LNCAP (cell line): ENCODE data around the gene FCGBP.

Experiments used
- TF ChIP-seq, protein P1 (sequence below): fragments of 450-650 bp; IDR thresholded peaks from 2 replicates; pipeline ENCODE4 v1.5.1; 2017; ENCODE audit warnings: mild to moderate bottlenecking

The FCGBP gene

DNA sequence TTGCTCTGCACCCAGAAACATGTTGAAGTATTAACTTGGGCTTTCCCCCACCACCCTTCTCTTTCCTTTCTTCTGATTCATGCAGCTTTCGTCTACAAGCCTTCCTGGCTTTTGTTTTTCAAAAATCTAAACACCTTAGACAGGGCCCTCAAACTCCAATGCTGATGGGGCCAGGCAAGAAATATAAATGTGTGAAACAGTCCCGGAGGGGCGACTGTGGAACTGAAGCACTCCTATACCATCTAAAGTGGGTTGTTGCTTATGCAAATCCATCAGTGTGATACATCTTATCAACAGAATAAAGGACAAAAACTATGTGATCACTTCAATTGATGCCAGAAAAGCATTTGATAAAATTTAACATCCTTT lies 6.1 kb downstream of the FCGBP start:
- TF ChIP-seq, protein P1, sequence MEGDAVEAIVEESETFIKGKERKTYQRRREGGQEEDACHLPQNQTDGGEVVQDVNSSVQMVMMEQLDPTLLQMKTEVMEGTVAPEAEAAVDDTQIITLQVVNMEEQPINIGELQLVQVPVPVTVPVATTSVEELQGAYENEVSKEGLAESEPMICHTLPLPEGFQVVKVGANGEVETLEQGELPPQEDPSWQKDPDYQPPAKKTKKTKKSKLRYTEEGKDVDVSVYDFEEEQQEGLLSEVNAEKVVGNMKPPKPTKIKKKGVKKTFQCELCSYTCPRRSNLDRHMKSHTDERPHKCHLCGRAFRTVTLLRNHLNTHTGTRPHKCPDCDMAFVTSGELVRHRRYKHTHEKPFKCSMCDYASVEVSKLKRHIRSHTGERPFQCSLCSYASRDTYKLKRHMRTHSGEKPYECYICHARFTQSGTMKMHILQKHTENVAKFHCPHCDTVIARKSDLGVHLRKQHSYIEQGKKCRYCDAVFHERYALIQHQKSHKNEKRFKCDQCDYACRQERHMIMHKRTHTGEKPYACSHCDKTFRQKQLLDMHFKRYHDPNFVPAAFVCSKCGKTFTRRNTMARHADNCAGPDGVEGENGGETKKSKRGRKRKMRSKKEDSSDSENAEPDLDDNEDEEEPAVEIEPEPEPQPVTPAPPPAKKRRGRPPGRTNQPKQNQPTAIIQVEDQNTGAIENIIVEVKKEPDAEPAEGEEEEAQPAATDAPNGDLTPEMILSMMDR, result no peak

DNA sequence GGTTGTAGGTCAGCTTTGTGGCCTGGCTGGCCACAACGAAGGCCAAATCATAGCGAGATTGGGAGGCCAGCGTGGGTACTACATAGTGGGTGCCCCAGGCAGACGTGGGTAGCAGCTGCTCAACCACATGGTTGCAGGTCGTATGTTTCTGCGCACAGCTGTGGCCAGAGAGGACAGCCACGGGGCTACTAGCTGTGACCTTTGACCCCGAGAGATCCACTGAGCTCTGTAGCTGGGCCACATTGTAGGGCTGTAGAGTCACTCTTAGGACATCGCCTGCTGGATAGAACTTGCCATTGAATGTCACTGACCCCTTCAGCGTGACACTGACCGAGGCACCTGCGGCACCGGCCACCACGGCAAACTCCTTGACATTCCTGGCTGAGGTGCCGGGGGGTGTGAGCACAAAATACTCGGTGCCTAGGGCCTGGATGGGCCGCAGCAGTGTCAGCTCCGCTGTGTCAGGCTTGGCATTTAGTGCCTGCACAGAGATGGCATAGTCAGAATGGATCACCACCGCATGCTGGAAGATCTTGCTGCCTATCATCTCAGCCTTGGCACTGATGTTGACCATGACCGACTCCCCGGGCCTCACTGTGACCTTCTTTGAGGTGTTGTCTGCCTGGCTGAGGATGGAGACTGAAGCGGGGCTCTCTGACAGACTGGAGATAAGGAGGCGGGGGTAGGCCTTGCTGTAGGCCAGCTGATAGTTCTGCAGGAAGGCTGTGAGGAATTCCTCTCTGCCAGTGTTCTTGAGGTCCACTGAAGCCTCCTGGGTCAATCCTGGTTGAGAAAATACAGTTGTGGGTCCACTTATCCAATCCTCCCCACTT lies 6.7 kb downstream of the FCGBP start:
- TF ChIP-seq, protein P1, result no peak

DNA sequence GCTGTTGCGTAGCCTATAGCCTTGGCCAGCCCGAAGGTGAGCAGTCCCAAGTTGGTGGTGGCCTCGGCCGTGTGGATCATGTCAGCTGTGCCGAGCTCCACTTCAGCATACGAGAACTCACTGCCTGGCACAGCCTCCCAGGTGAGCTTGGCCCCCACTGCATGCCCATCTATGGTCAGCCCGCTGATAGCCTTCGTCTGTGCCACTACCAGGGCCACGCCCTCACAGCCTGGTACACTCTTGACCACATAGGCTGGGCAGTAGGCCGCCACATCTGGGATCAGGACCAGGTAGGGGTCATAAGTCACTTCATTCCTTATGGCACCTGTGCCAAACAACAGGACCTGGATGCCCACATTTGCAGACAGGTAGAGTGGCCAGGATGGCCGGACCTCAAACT lies 7.4 kb downstream of the FCGBP start:
- TF ChIP-seq, protein P1, result no peak

DNA sequence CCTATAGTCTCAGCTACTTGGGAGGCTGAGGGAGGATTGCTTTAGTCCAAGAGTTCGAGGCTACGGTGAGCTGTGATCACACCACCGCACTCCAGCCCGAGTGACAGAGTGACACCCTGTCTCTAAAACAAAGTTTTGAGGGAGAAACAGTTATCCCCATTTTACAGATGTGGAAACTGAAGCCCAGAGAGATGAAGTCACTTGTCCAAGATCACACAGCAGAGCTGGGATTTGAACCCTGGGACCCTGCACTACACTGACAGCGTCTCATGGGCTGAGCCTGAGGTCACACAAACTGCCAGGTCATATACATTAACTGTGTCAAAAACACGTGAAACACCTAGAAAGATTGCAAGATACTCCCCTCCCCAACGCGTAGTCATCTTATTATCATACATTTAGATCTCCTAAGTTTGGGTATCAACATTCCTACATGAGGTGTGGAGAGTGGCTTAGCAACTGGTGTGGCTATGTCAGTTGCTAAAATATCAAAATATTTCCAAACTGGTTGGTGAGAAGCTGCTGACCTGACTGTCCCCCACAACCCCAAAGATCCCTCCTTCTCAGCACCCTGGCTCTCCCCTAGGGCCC lies 8.2 kb downstream of the FCGBP start:
- TF ChIP-seq, protein P1, result no peak

DNA sequence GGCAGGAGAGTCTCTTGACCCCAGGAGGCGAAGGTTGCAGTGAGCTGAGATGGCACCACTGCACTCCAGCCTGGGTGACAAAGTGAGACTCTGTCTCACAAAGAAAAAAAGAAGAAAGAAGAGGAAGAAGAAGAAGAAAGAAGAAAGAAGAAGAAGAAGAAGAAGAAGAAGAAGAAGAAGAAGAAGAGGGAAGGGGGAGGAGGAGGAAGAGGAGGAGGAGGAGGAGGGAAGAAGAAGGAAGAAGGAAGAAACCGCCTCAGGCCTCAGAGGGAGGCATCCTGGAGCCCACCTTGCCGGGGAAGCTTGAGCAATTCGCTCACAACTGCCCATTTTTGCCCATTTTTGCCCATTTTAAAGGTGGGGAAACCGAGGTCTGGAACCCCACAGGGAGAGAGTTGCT lies 9.5 kb downstream of the FCGBP start:
- TF ChIP-seq, protein P1, result no peak

DNA sequence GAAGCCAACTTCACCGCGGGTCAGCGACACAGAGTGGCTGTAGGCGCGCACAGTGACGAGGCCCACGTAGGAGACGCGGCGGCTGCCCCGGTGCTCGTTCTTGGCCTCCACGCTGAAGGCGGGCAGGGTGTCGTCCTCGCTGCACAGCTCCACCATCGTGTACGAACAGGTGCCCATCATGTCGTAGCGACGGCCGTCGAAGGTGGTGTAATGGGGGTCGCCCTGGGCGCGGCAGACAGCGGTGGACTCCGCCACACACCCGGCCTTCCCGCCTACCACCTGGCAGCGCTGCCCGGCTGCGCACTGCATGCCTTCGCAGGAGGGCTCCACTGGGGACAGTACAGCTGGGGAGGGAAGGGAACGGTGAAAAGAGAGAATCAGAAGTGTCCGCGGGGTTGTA lies 10.0 kb downstream of the FCGBP start:
- TF ChIP-seq, protein P1, result no peak

DNA sequence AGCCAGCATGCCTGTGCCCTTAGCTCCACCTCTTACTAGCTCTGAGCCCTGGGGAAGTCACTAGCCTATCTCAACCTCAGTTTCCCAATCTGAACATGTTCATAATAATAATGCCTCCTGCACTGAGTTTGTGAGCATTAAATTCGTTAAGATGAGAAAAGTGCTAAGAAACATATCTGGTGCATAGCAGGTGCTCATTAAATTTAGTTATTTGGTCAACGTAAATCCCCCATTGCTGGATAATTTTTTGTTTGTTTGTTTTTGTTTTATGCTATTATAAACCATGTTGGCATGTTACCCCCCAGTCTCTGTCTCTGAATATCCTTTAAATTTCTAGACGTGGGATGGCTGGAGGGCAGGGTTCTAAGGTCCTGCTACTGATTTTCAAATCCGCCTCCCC lies 10.6 kb downstream of the FCGBP start:
- TF ChIP-seq, protein P1, result no peak
